ENCODE measurements around the gene RRP12.

RRP12 gene

DNA sequence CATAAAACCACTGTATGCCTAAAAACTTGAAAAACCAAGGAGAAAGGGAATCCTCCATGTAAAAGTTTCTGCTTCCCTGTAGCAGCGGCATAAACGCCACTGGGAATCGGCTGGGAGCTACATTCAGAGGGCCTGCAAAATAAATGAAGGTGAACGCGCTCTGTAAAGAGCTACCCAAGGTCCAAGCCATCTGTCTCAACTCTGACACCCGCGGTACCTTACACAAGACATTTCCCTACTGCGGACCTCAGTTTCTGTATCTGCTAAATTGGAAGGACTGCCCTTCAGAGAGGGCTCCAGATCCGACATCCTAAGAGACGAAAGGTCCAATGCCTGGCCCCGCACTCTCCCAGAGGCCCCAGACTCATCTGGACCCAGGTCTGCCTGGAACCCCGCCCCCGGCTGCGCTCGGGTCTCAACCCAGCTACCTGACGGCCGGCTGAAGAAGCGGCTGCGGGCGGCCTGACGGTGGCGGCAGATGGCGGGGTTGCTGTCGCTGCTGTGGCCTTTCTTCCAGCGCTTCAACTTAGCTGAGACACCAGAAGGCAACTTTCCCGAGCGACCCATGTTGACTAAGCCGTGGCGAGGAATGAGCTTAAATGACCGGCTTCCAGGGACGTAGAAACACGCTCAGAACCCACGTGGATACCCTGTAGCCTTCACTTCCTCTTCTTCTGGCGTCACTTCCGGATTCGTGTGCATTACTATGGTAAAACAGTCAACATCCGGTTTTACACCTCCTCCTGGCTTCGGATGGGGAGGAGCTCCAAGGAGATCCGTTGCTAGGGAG is at the start of gene RRP12:
RRP12 (minus strand) TSS at position 676 of the 790 bp plus-strand sequence; CDS start at position 567, 109 bp downstream.
- H3K4me3 ChIP-seq (ENCODE audit: control insufficient read depth, low read depth, low read length): peak within 1 kb of the TSS; percentile 93
- peak; percentile 98 for DNase-seq (ENCODE audit: low read depth)
- peak; percentile 5 for TF ChIP-seq CTCF (conservative IDR thresholded peaks at IDR 0.05; ENCODE audit: control insufficient read depth, insufficient read depth, low read depth, low read length)

DNA sequence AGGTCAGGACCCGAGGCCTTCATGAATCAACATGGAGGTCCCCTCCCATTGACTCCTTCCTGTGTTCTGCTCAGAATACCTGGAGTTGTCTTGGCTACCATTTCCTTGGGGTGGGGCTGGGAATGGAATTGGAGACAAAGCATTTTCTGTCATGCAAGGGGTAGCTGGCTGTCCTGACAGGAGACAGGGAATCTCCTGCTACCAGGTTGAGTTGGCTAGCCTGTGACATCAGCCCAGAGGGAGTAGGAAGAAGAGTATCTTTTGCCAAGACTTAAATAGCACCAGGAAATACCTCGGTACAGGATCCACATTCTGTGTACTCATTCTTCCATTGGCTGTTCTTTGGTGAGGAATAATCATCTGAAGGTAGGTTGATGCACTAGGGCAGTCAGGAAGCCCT is 49.7 kb upstream of the RRP12 start:
- TF ChIP-seq CTCF (conservative IDR thresholded peaks at IDR 0.05; ENCODE audit: control insufficient read depth, insufficient read depth, low read depth, low read length): no peak
- no peak for DNase-seq (ENCODE audit: low read depth)
- H3K4me3 ChIP-seq (ENCODE audit: control insufficient read depth, low read depth, low read length): no peak overlapping the region

DNA sequence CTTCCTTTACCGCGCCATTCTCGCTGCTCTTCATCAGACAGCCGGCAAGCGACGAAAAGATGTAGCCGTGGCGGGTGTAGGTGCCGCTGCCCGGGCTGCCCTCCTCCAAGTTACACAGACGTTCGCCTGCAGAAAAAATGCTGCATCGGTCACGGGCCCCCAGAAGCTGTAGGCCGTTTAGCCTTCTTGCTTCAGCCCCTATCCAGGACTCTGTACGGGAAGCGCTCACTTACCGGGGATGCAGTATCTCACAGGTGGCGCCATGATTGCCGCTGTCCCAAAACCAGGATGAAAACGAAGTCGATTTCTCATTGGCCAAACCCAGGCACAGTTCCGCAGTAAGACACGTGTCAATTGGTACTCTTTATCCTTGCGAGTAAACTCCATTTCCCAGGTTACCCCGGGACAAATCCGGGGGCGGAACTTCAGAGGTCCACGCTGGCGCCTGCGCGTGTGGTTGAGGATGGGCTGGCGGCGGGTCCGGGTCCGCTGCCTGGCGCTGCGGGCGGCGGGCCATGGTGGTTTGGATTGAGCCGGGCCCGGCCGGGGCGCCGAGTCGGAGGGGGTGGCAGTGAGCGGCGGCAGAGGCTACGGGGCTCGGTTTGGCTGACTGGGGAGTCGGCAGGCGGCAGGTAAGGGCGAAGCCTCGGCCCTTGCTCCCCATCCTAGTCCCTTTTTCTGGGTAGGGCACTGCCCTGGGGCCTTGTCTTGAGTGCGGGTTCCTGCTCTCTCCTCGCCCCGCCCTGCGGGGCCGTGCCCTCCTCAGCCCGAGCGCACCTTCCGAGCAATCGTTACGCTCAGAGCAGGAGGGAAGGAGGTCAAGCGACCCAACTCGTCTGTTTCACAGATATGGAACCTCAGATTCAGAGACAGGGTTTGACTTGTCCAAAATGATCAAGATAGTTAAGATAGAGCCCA is 44.8 kb upstream of the RRP12 start, which contains the start of the genes EXOSC1 and ZDHHC16:
EXOSC1 (minus strand) TSS at position 285 of the 918 bp plus-strand sequence; CDS start at position 264, 21 bp downstream.
ZDHHC16 (plus strand) TSS at position 454 of the 918 bp plus-strand sequence. CDS start 5,501 bp downstream, outside the sequence.
- peak; percentile 95 for DNase-seq (ENCODE audit: low read depth)
- peak within 1 kb of the TSS; percentile 93 for H3K4me3 ChIP-seq (ENCODE audit: control insufficient read depth, low read depth, low read length)
- TF ChIP-seq CTCF (conservative IDR thresholded peaks at IDR 0.05; ENCODE audit: control insufficient read depth, insufficient read depth, low read depth, low read length): no peak

DNA sequence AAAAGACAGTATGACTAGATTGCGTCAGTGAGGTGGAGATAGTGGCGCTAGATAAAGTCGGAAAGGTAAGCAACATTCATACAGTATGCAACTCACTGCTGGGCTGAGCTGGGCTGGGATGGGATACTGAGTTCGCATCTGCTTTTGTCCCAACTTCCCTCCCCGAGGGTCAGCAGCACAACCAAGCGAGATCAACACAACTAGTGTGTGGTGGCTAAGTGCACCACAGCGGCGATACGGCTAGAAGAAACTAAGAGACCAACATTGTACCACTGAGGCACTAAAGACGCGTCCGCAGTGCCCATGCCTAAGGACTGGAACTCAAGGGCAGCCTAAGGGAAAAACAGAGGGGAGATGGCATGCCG is 44.2 kb upstream of the RRP12 start:
- H3K4me3 ChIP-seq (ENCODE audit: control insufficient read depth, low read depth, low read length): peak overlapping the region; percentile 93
- no peak for DNase-seq (ENCODE audit: low read depth)
- no peak for TF ChIP-seq CTCF (conservative IDR thresholded peaks at IDR 0.05; ENCODE audit: control insufficient read depth, insufficient read depth, low read depth, low read length)

DNA sequence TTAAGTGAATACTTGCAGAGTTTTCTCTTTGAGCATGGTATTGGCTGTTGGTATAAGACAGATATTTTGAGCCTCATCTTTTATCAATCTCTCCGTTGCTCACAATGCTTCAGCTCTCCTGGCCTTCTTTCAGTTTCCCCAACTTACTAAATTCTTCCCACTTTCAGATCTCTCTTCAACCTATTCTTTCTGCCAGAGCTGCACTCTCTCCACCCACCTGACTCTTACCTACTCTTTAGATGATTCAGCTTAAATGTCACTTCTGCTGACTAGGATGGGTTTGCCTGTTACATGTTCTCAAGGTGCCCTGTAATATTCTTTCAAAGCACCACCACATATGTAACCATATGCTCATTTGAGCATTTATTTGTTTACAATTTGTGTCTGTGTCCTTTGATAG is 43.1 kb upstream of the RRP12 start:
- DNase-seq (ENCODE audit: low read depth): no peak
- no peak for TF ChIP-seq CTCF (conservative IDR thresholded peaks at IDR 0.05; ENCODE audit: control insufficient read depth, insufficient read depth, low read depth, low read length)
- no peak overlapping the region for H3K4me3 ChIP-seq (ENCODE audit: control insufficient read depth, low read depth, low read length)

DNA sequence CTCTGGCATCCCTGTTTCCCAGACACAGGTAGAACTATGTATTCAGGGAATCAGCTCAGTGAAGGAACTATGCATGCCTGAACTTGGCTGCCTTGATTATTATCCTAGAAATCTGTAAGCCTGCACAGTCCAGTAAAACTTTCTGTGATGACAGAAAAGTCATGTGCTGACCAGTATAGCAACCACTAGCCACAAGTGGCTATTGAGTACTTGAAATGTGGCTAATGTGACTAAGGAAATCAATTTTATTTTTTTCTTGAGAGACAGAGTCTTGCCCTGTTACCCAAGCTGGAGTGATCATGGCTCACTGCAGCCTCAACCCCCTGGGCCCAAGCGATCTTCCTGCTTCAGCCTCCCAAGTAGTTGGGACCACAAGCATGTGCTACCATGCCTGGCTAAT is 41.1 kb upstream of the RRP12 start:
- DNase-seq (ENCODE audit: low read depth): no peak
- H3K4me3 ChIP-seq (ENCODE audit: control insufficient read depth, low read depth, low read length): no peak overlapping the region
- no peak for TF ChIP-seq CTCF (conservative IDR thresholded peaks at IDR 0.05; ENCODE audit: control insufficient read depth, insufficient read depth, low read depth, low read length)

All from fibroblast of mammary gland (primary cell).